B cell (primary cell): ENCODE measurements around the gene CLRN1. TPM values are rescaled to one million over a fixed set of nuclear protein-coding genes. Genes with fewer than 3 reads are reported as not detected.

Experiments used
- ATAC-seq: fragments of 200-7000 bp; cut with Tn5 transposase; one replicate; pipeline ENCODE4 v1.10.0; 2021; ENCODE audit warnings: low read depth, mild to moderate bottlenecking, moderate number of reproducible peaks, moderate library complexity
- CTCF ChIA-PET: fragments of 350-600 bp; sonication (Branson Sonifier 250); formaldehyde crosslinking; loops from one replicate; lab custom pipeline; 2021; ENCODE audit warnings: antibody characterized with exemption, inconsistent platforms; lab: Charles Lee
- POLR2A ChIA-PET: fragments of 350-600 bp; sonication (Branson Sonifier 250); formaldehyde crosslinking; loops from one replicate; lab custom pipeline; 2021; ENCODE audit warnings: antibody characterized with exemption; lab: Charles Lee
- DNase-seq: peaks from one replicate; pipeline ENCODE4 v3.0.0; 2013
- H2AFZ ChIP-seq: 2 replicates; pipeline ENCODE4 v1.6.1; 2012; ENCODE audit warnings: mild to moderate bottlenecking, low read depth, low read length; ENCODE audit not compliant: insufficient read depth, poor library complexity, severe bottlenecking
- H3K27ac ChIP-seq, 2 donors: 1 replicate in 1 of 2; 2 replicates in 1 of 2; pipeline ENCODE4 v1.5.1; 2012 to 2013; ENCODE audit warnings: low read length in 2 of 2, mild to moderate bottlenecking in 2 of 2, moderate library complexity in 1 of 2
- H3K27me3 ChIP-seq, 4 experiments: fragments of 200-600 bp in 1 of 4; sonication (generic) in 1 of 4; replicated peaks in 1 of 4; 1 replicate in 2 of 4; 2 replicates in 2 of 4; pipeline versions ENCODE4 v1.6.1 to v1.7.0; 2013 to 2016; ENCODE audit warnings: low read length in 3 of 4, mild to moderate bottlenecking in 2 of 4, mixed read lengths in 1 of 4, moderate library complexity in 1 of 4; ENCODE audit not compliant: insufficient read depth in 4 of 4, control insufficient read depth in 3 of 4; ENCODE audit errors: control extremely low read depth in 1 of 4
- H3K36me3 ChIP-seq, 2 experiments: replicated peaks in 1 of 2; 1 replicate in 1 of 2; 2 replicates in 1 of 2; pipeline versions ENCODE4 v1.6.1 to v1.7.1; 2013; ENCODE audit warnings: low read length in 1 of 2; ENCODE audit not compliant: insufficient read depth in 2 of 2, control insufficient read depth in 1 of 2; ENCODE audit errors: control extremely low read depth in 1 of 2, extremely low read depth in 1 of 2
- H3K4me1 ChIP-seq, 2 donors: fragments of 200-600 bp in 1 of 2; sonication (generic) in 1 of 2; 1 replicate in 1 of 2; 2 replicates in 1 of 2; pipeline versions ENCODE4 v1.5.1 to v1.6.1; 2013 to 2017; ENCODE audit warnings: low read length in 2 of 2; ENCODE audit not compliant: control insufficient read depth in 2 of 2, insufficient read depth in 2 of 2
- H3K4me2 ChIP-seq: replicated peaks from 2 replicates; pipeline ENCODE3; 2012; ENCODE audit warnings: mild to moderate bottlenecking, low read depth, low read length; ENCODE audit not compliant: poor library complexity, severe bottlenecking
- H3K4me3 ChIP-seq, 5 experiments: fragments of 200-600 bp in 1 of 5; sonication (generic) in 1 of 5; 1 replicate in 3 of 5; 2 replicates in 2 of 5; pipeline versions ENCODE4 v1.5.1 to v1.7.0; 2011 to 2016; ENCODE audit warnings: low read length in 4 of 5, mild to moderate bottlenecking in 4 of 5, low read depth in 2 of 5, control low read depth in 1 of 5, moderate library complexity in 1 of 5; ENCODE audit not compliant: insufficient read depth in 1 of 5; ENCODE audit errors: control extremely low read depth in 1 of 5, extremely low read depth in 1 of 5
- H3K79me2 ChIP-seq: fragments of 200-600 bp; sonication (generic); one replicate; pipeline ENCODE4 v1.6.0; 2016; ENCODE audit warnings: low read length; ENCODE audit not compliant: control insufficient read depth, insufficient read depth
- H3K9ac ChIP-seq: fragments of 200-600 bp; sonication (generic); 2 replicates; pipeline ENCODE4 v1.6.1; 2017; ENCODE audit warnings: mild to moderate bottlenecking, low read length, moderate library complexity
- H3K9me3 ChIP-seq, 3 donors: one replicate each; pipeline versions ENCODE4 v1.6.1 to v1.7.1; 2013; ENCODE audit warnings: low read length in 2 of 3; ENCODE audit not compliant: control insufficient read depth in 2 of 3, insufficient read depth in 1 of 3; ENCODE audit errors: control extremely low read depth in 1 of 3
- H4K20me1 ChIP-seq: 2 replicates; pipeline ENCODE4 v1.6.0; 2012; ENCODE audit warnings: mild to moderate bottlenecking, low read length; ENCODE audit not compliant: insufficient read depth, control insufficient read depth, poor library complexity, severe bottlenecking
- H3K27ac Mint-ChIP-seq: one replicate; pipeline ENCODE4 v1.8.0; 2021; ENCODE audit warnings: mixed read lengths
- H3K27me3 Mint-ChIP-seq: one replicate; pipeline ENCODE4 v1.8.0; 2021; ENCODE audit warnings: mixed read lengths
- H3K4me1 Mint-ChIP-seq: one replicate; pipeline ENCODE4 v1.8.0; 2021; ENCODE audit warnings: mixed read lengths
- H3K4me3 Mint-ChIP-seq: one replicate; pipeline ENCODE4 v1.8.0; 2021; ENCODE audit warnings: mixed read lengths
- H3K9me3 Mint-ChIP-seq: one replicate; pipeline ENCODE4 v1.8.0; 2022; ENCODE audit warnings: mixed read lengths; ENCODE audit not compliant: insufficient read depth
- CTCF ChIP-seq: fragments of 200-600 bp; IDR thresholded peaks from one replicate; pipeline ENCODE4 v1.8.0; 2022; ENCODE audit warnings: antibody characterized with exemption, mild to moderate bottlenecking
- EZH2 ChIP-seq: IDR thresholded peaks from 2 replicates; pipeline ENCODE4 v1.6.1; 2012; ENCODE audit warnings: borderline replicate concordance, low read depth, mild to moderate bottlenecking, moderate library complexity, low read length; ENCODE audit not compliant: insufficient read depth, poor library complexity, severe bottlenecking
- WGBS: methylation state at CpG from one replicate; pipeline ENCODE4 v1.1.5; 2013; ENCODE audit warnings: missing lambda C conversion rate; ENCODE audit not compliant: insufficient coverage; 5-methylcytosine and 5-hydroxymethylcytosine counted together
- intact Hi-C: fragments of 100-400 bp; cut with micrococcal nuclease; formaldehyde crosslinking; loops from one replicate; pipeline ENCODE4 v1.10.0; 2022
- polyA plus RNA-seq: library from polyadenylated mRNA; depleted of rRNA; stranded (reverse); fragments of >200 nt; gene quantifications from 2 replicates; pipeline ENCODE4 v1.2.3, GENCODE V29; 2012
- total RNA-seq, 2 donors: library from RNA; stranded (reverse); fragments of 120-200 nt in 1 of 2; gene quantifications; 1 replicate in 1 of 2; 2 replicates in 1 of 2; pipeline versions ENCODE4 v1.2.3 to v1.2.4, GENCODE V29; 2013 to 2022

Gene CLRN1
- total and polyA plus RNA-seq, 2 donors (not counting 1 experiment from before 2014, with no cell fraction given), result not detected

- no peak overlapping the region for H2AFZ ChIP-seq
- no peak overlapping the region for H3K4me3 Mint-ChIP-seq
- CTCF ChIA-PET, result no interaction called here
- POLR2A ChIA-PET, result no interaction called here
- no peaks in the 10 kb centered on the region for H3K9me3 Mint-ChIP-seq
- H3K4me1 ChIP-seq, result no peaks in the 10 kb centered on the region
- DNase-seq (no peak), ATAC-seq (no peak)
- H3K27me3 ChIP-seq, result no peaks in the 10 kb centered on the region
- H3K9ac ChIP-seq, result no peak overlapping the region
- intact Hi-C loops, result no loop called here
- H3K4me1 Mint-ChIP-seq, result no peaks in the 10 kb centered on the region
- no peaks in the 10 kb centered on the region for H4K20me1 ChIP-seq
- TF ChIP-seq EZH2 (no peak), CTCF (no peak)
- H3K27me3 Mint-ChIP-seq, result peaks cover 6% of the 10 kb centered on the region
- H3K4me3 ChIP-seq, result no peak overlapping the region
- H3K9me3 ChIP-seq, result no peaks in the 10 kb centered on the region
- 100% methylated on average over 1 of the region's 3 CpGs for WGBS
- H3K79me2 ChIP-seq, result no peaks in the 10 kb centered on the region
- H3K27ac Mint-ChIP-seq, result no peak overlapping the region
- no peaks in the 10 kb centered on the region for H3K36me3 ChIP-seq
- H3K4me2 ChIP-seq, result no peak overlapping the region
- H3K27ac ChIP-seq, result no peak overlapping the region
Measured at GRCh38 chr3:151015767-151016477, 43.4 kb upstream of the CLRN1 start.

GRCh38 chr3:151015181-151015580 lies 42.7 kb upstream of the CLRN1 start:
- Histone ChIP-seq H3K4me2 (no peak overlapping the region), H3K9ac (no peak overlapping the region), H3K27me3 (no peaks in the 10 kb centered on the region), H3K9me3 (no peaks in the 10 kb centered on the region), H3K4me3 (no peak overlapping the region), H4K20me1 (no peaks in the 10 kb centered on the region), H3K36me3 (no peaks in the 10 kb centered on the region), H2AFZ (no peak overlapping the region), H3K79me2 (no peaks in the 10 kb centered on the region), H3K27ac (no peak overlapping the region), H3K4me1 (no peaks in the 10 kb centered on the region)
- no peaks in the 10 kb centered on the region for H3K9me3 Mint-ChIP-seq
- WGBS, result 90% methylated on average over 4 of the region's 5 CpGs
- POLR2A ChIA-PET, result no interaction called here
- intact Hi-C loops, result no loop called here
- no peaks in the 10 kb centered on the region for H3K4me1 Mint-ChIP-seq
- no peak overlapping the region for H3K27ac Mint-ChIP-seq
- ATAC-seq, result no peak
- DNase-seq, result no peak
- peaks cover 6% of the 10 kb centered on the region for H3K27me3 Mint-ChIP-seq
- TF ChIP-seq EZH2 (no peak), CTCF (no peak)
- H3K4me3 Mint-ChIP-seq, result no peak overlapping the region
- CTCF ChIA-PET, result no interaction called here
